Nephron progenitor cell (in vitro differentiated cells): ENCODE measurements around the gene SPATA2L.

Experiments
- DNase-seq: peaks from one replicate; pipeline ENCODE4 v3.0.0; 2021
- H3K27ac Mint-ChIP-seq: 2 replicates; pipeline ENCODE4 v1.8.0; 2021; ENCODE audit warnings: mild to moderate bottlenecking, moderate library complexity, mixed read lengths
- H3K27me3 Mint-ChIP-seq: 2 replicates; pipeline ENCODE4 v1.8.0; 2021; ENCODE audit warnings: mild to moderate bottlenecking, low read depth, mixed read lengths; ENCODE audit not compliant: poor library complexity
- H3K36me3 Mint-ChIP-seq: 2 replicates; pipeline ENCODE4 v1.8.0; 2021; ENCODE audit warnings: low read depth, mixed read lengths
- H3K4me1 Mint-ChIP-seq: 2 replicates; pipeline ENCODE4 v1.8.0; 2021; ENCODE audit warnings: mixed read lengths
- H3K4me3 Mint-ChIP-seq: 2 replicates; pipeline ENCODE4 v1.8.0; 2021; ENCODE audit warnings: mild to moderate bottlenecking, moderate library complexity, mixed read lengths
- H3K9me3 Mint-ChIP-seq: 2 replicates; pipeline ENCODE4 v1.8.0; 2021; ENCODE audit warnings: mild to moderate bottlenecking, moderate library complexity, mixed read lengths
- TF ChIP-seq, protein P1 (sequence below): fragments of 200-600 bp; sonication (generic); IDR thresholded peaks from 2 replicates; pipeline ENCODE4 v1.5.0; 2021; ENCODE audit warnings: antibody characterized with exemption

Gene SPATA2L

DNA sequence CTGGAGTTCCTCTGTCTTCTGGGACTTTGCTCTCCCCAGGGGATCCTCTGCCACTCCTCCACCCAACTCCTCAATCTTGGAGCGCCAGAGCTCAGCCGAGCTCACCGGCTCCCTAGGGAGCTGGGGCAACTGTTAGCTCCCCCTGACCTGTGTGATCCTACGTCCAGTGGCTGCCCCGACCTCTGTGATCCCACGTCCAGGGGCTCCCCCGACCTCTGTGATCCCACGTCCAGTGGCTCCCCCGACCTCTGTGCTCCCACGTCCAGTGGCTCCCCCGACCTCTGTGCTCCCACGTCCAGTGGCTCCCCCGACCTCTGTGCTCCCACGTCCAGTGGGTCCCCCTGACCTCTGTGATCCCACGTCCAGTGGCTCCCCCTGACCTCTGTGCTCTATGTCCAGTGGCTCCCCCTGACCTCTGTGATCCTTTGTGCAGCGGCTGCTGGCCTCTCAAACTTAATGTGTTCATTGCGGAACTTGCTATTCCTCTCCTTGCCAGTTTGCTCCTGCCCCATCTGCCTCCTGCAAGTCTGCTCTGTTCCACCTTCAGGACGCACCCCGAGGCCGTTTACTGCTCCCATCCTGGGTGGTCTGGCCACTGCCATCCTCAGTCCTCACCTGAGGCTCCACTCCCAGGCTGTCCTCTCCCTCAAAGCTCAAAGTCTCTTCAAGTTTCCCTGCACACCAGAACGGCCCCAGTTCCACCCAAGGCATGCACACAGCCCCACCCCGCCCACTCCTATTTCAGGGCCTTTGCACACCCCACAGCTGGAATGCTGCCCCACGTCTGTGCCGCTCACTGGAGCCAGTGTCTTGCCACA, 16.4 kb upstream of the SPATA2L start:
- TF ChIP-seq, protein P1, sequence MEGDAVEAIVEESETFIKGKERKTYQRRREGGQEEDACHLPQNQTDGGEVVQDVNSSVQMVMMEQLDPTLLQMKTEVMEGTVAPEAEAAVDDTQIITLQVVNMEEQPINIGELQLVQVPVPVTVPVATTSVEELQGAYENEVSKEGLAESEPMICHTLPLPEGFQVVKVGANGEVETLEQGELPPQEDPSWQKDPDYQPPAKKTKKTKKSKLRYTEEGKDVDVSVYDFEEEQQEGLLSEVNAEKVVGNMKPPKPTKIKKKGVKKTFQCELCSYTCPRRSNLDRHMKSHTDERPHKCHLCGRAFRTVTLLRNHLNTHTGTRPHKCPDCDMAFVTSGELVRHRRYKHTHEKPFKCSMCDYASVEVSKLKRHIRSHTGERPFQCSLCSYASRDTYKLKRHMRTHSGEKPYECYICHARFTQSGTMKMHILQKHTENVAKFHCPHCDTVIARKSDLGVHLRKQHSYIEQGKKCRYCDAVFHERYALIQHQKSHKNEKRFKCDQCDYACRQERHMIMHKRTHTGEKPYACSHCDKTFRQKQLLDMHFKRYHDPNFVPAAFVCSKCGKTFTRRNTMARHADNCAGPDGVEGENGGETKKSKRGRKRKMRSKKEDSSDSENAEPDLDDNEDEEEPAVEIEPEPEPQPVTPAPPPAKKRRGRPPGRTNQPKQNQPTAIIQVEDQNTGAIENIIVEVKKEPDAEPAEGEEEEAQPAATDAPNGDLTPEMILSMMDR, result no peak
- DNase-seq, result no peak
- H3K27ac Mint-ChIP-seq, result no peak overlapping the region
- peaks cover 37% of the 10 kb centered on the region for H3K36me3 Mint-ChIP-seq
- H3K9me3 Mint-ChIP-seq, result peaks cover 7% of the 10 kb centered on the region
- H3K4me1 Mint-ChIP-seq, result peaks cover 40% of the 10 kb centered on the region
- H3K4me3 Mint-ChIP-seq, result no peak overlapping the region
- H3K27me3 Mint-ChIP-seq, result peaks cover 7% of the 10 kb centered on the region

DNA sequence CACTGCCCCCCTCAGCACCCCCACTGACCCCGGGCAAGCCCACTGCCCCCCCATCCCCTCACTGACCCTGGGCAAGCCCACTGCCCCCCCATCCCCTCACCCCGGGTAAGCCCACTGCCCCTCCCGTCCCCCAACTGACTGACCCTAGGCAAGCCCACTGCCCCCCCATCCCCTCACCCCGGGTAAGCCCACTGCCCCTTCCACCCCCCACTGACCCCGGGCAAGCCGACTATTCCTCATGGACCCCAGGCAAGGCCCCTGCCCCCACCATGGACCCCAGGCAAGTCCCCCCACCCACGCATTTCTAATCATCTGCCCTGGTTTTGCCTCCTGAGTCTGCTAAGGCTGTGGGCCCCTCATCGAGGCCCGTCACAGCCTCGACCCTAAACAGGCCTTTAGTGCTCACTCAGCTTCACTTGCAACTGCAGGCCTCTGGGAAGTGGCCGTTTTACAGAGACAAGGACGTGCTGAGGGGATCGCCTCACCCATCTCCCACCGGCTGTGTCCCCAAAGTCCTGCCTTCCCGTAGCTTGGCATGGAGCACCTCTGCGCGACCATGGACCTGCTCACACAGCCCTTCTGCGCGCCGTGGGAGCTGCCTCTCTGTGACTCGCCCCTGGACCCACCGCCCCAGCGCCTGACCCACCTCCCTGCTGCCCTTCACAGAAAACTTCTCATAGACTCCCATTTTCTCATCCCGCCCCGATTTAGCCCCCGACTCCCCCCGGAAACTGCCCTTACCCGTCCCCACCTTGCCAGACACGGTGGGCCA, 15.6 kb upstream of the SPATA2L start:
- peaks cover 33% of the 10 kb centered on the region for H3K36me3 Mint-ChIP-seq
- H3K4me3 Mint-ChIP-seq, result no peak overlapping the region

DNA sequence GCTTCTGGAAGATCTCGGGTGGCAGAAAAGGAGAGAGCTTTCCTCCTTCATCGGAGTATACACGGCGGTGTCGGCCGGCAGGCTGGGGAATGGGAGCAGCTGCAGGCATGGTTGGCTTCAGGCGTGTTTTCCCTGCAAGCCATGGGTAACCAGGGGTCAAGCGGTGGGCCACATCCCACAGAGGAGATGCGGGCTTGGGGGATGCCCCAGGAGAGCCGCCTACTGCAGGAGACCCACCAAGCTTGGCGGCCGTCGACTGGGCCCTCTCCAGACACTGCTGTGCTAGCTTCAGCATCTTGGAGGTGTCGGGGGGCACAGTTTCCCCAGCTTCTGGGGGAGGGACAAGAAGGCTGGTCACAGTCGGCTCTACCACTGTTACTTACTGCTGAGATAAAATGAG, 15.0 kb upstream of the SPATA2L start:
- H3K4me1 Mint-ChIP-seq, result peaks cover 33% of the 10 kb centered on the region
- H3K27ac Mint-ChIP-seq, result no peak overlapping the region
- peaks cover 7% of the 10 kb centered on the region for H3K9me3 Mint-ChIP-seq
- peaks cover 3% of the 10 kb centered on the region for H3K27me3 Mint-ChIP-seq
- no peak overlapping the region for H3K4me3 Mint-ChIP-seq
- no peak for DNase-seq
- TF ChIP-seq, protein P1, result no peak
- peaks cover 33% of the 10 kb centered on the region for H3K36me3 Mint-ChIP-seq

More for the DNA sequence above, 15.6 kb upstream of the SPATA2L start:
- TF ChIP-seq, protein P1, result no peak
- Mint-ChIP-seq H3K27me3 (peaks cover 3% of the 10 kb centered on the region), H3K9me3 (peaks cover 7% of the 10 kb centered on the region), H3K4me1 (peaks cover 33% of the 10 kb centered on the region), H3K27ac (no peak overlapping the region)
- no peak for DNase-seq

DNA sequence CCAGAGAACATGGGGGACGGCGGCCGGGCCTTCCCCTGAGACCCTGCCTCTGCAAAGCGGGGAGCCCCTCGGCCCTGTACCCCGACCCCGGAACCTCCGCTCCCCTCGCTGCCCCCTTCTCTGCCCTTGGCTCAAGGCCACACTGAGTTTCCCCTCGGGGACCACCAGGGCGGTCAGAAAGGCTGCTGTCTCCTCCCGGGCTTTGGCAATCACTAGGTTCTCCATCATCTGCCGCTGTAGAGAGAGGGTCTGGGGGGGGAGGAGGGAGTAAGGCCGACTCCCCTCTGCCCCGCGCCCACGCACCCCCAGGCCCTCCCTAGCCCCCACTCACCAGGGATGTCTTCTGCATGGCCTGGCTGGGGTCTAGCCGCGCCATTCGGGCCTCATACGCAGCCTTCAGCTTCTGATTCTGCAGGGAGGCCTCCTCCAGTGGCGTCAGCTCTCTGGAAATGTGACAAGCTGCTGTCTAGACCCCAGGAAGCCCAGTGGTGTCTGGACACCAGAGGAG, 10.8 kb upstream of the SPATA2L start:
- Mint-ChIP-seq H3K9me3 (peaks cover 7% of the 10 kb centered on the region), H3K36me3 (peaks cover 22% of the 10 kb centered on the region), H3K4me1 (peaks cover 24% of the 10 kb centered on the region), H3K4me3 (peak overlapping the region; percentile 80), H3K27me3 (no peaks in the 10 kb centered on the region), H3K27ac (no peak overlapping the region)
- DNase-seq, result no peak
- TF ChIP-seq, protein P1, result no peak

DNA sequence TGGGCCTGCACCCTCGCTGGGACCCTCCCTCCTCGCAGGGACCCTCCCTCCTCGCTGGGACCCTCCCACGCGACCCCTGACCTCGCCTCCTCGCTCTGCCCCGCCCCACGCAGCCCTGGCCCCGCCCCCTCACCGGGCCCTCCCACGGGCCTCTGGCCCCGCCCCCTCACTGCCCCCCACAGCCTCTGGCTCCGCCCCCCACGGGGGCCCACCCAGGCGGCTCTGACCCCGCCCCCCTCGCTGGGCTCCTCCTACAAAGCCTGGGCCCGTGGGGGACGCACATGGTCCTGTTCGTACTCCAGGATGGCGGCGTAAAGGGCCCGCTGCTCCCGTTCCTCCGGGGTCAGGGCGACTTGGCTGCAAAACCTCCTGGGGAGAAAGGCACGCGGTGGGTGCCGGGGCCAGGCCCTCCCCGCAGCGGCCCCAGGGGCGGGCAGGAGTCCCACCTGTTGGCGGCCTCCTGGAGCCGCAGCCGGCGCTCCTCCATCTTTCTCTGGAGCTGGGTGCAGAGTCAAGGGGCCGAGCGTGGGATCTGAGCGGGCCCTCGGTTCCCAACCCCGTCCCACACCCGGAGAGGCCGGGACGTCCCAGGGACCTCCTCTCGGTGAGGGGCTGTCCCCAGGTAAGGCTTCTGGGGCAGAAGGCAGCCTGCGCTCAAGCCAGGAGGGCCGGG, 10.2 kb upstream of the SPATA2L start:
- peak overlapping the region; percentile 80 for H3K4me3 Mint-ChIP-seq
- no peak overlapping the region for H3K27ac Mint-ChIP-seq
- peak; percentile 77 for DNase-seq
- H3K36me3 Mint-ChIP-seq, result peaks cover 19% of the 10 kb centered on the region
- peaks cover 7% of the 10 kb centered on the region for H3K9me3 Mint-ChIP-seq
- H3K4me1 Mint-ChIP-seq, result peaks cover 21% of the 10 kb centered on the region
- TF ChIP-seq, protein P1, result no peak
- no peaks in the 10 kb centered on the region for H3K27me3 Mint-ChIP-seq
